Right atrium auricular region (tissue), 2 donors: Measurements from ENCODE around the gene ABCA4. TPM values are rescaled to one million over a fixed set of nuclear protein-coding genes. Genes with fewer than 3 reads are reported as not detected.
A peak's percentile ranks its signal among the peaks of the same experiment; 100 is the strongest.

Experiments
- DNase-seq: peaks from one replicate; pipeline ENCODE4 v3.0.0-alpha.2; 2019; ENCODE audit warnings: low spot score
- H3K27ac ChIP-seq, 2 donors: fragments of 200-600 bp; sonication (generic); 1 replicate in 1 of 2; 2 replicates in 1 of 2; pipeline ENCODE4 v1.5.1; 2016 to 2019
- H3K27me3 ChIP-seq, 2 donors: fragments of 200-600 bp; sonication (generic); one replicate each; pipeline versions ENCODE4 v1.5.1 to v1.6.0; 2017 to 2019
- H3K36me3 ChIP-seq: fragments of 200-600 bp; sonication (generic); one replicate; pipeline ENCODE4 v1.5.1; 2016
- H3K4me1 ChIP-seq, 2 donors: fragments of 200-600 bp; sonication (generic); one replicate each; pipeline versions ENCODE4 v1.5.1 to v1.6.0; 2017 to 2019
- H3K4me3 ChIP-seq, 2 donors: fragments of 200-600 bp; sonication (generic); 1 replicate in 1 of 2; 2 replicates in 1 of 2; pipeline ENCODE4 v1.5.1; 2017 to 2019; ENCODE audit warnings: mild to moderate bottlenecking in 1 of 2, moderate library complexity in 1 of 2
- H3K9me3 ChIP-seq, 2 donors: fragments of 200-600 bp; sonication (generic); one replicate each; pipeline ENCODE4 v1.5.1; 2019
- total RNA-seq, 2 donors: library from RNA; depleted of rRNA; stranded (reverse); fragments of >200 nt; gene quantifications; one replicate each; pipeline ENCODE4 v1.1.0, GENCODE V29; 2016
- TF ChIP-seq, protein P1 (sequence below), 2 donors: fragments of 200-600 bp; sonication (generic); IDR thresholded peaks; one replicate each; pipeline ENCODE4 v1.5.1; 2019; ENCODE audit warnings: antibody characterized with exemption in 2 of 2

ABCA4 gene
- total RNA-seq, 2 donors from 2014 or later: 0.51 TPM; not detected in 1

DNA sequence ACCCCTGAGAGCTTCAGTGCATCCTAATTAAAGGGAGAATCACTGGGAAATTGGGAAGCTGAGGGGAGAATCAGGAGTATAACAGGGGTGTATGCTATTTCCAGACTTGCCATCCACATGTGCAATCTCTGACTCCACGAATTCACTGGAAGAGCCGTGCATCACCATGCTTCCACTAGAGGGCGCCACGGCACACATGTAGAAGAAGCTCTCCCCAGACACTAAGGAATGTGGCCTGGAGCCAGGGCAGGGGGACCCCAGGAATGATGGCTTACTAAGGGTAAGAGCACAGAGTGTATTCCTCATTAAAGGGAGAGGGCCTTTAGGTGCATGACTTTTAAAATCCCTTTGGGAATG is 81.5 kb downstream of the ABCA4 start:
- Histone ChIP-seq H3K36me3 (no peaks in the 10 kb centered on the region), H3K9me3 (no peaks in the 10 kb centered on the region), H3K4me3 (no peak overlapping the region), H3K27me3 (no peaks in the 10 kb centered on the region), H3K27ac (peak overlapping the region; percentile 65), H3K4me1 (peaks cover 0 to 45% of the 10 kb centered on the region in 2 donors)
- peak; percentile 88 for DNase-seq
- TF ChIP-seq, protein P1, sequence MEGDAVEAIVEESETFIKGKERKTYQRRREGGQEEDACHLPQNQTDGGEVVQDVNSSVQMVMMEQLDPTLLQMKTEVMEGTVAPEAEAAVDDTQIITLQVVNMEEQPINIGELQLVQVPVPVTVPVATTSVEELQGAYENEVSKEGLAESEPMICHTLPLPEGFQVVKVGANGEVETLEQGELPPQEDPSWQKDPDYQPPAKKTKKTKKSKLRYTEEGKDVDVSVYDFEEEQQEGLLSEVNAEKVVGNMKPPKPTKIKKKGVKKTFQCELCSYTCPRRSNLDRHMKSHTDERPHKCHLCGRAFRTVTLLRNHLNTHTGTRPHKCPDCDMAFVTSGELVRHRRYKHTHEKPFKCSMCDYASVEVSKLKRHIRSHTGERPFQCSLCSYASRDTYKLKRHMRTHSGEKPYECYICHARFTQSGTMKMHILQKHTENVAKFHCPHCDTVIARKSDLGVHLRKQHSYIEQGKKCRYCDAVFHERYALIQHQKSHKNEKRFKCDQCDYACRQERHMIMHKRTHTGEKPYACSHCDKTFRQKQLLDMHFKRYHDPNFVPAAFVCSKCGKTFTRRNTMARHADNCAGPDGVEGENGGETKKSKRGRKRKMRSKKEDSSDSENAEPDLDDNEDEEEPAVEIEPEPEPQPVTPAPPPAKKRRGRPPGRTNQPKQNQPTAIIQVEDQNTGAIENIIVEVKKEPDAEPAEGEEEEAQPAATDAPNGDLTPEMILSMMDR (IDR thresholded peaks at IDR 0.05): peak; percentile 81 to 88

DNA sequence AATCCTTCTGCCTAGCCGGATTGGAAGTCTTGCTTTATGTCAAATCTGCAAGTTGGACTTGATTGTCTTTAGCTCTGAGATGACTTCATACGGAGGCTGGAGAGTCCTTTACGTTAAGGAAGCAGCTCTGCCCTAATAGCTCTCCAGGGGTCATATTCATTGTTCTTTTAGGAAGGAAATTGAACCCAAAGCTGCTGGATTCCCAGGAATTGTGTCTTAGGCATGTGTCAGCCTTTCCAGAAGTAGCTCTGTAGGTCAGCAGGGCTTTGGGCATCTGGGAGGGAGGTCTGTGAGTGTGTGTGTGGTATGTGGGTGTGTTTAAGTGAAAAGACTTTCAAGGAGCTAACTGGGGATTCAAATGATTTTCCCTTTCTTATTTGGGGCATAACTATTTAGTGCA is 82.4 kb downstream of the ABCA4 start:
- Histone ChIP-seq H3K9me3 (no peaks in the 10 kb centered on the region), H3K27ac (peak overlapping the region; percentile 65), H3K4me3 (no peak overlapping the region), H3K4me1 (peaks cover 0 to 40% of the 10 kb centered on the region in 2 donors), H3K27me3 (no peaks in the 10 kb centered on the region), H3K36me3 (no peaks in the 10 kb centered on the region)
- no peak for DNase-seq
- TF ChIP-seq, protein P1 (IDR thresholded peaks at IDR 0.05): no peak

DNA sequence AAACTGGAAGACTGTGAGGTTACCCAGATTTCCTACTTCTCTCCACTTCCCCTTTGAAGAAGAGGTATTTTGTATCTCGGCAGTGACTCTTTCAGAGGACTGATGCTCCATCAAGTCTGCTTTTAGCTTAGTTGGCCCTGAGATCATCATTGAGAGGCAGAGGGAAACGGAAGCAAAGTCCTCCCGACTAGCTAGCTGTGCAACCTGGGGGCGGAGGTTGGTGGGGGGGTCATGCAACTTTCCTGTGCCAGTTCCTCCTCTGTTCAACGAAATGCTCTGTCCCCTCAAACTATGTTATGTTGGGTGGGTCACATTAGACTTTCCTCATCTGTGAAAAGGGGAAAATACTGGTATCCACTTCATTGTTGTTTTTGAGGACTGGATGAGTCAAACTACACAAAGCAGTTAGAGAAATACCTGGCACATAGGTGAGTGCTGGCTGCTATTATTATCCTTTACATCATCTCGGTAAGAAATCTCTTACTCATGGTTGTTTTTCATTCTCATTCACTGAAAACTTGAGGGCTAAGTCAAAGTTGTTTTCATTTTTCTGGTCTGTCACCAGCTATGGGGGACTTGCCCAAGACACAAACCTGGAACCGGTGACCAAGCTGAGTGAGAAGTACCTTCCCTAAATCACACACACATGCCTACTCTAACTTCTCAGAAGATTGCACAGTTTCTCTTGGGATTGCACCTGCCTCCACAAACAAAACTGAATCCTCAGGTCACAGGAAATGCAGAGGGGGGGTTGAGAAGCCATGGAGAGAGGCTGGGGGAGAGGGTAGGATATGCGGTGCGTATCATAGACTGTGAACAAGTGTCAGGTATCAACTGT is 83.3 kb downstream of the ABCA4 start:
- peak overlapping the region; percentile 65 for H3K27ac ChIP-seq

DNA sequence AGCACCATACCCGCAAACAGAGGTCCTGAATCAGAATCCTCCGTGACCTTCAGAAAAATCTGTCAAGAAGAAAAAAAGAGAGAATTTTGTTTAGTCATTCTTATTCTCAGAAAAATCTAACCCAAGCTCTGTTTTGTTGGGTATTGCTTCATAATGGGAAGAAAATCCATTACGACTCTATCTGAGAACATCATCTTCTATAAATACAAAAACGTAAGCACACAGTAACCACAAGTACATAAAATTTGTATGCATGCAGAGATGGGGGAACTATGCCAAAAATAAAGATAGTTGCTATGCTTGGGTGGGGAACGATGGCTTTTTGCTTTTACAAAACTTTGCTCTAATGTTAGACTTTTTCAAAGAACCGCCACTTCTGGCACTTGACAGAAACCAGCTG is 84.2 kb downstream of the ABCA4 start:
- no peak for DNase-seq
- Histone ChIP-seq H3K9me3 (no peaks in the 10 kb centered on the region), H3K36me3 (no peaks in the 10 kb centered on the region), H3K4me3 (no peak overlapping the region), H3K27ac (peak overlapping the region; percentile 12 to 44), H3K4me1 (peaks cover 0 to 32% of the 10 kb centered on the region in 2 donors), H3K27me3 (no peaks in the 10 kb centered on the region)
- TF ChIP-seq, protein P1 (IDR thresholded peaks at IDR 0.05): no peak

More for the DNA sequence above, 83.3 kb downstream of the ABCA4 start:
- TF ChIP-seq, protein P1 (IDR thresholded peaks at IDR 0.05): no peak
- Histone ChIP-seq H3K36me3 (no peaks in the 10 kb centered on the region), H3K4me3 (no peak overlapping the region), H3K4me1 (peaks cover 0 to 32% of the 10 kb centered on the region in 2 donors), H3K27me3 (no peaks in the 10 kb centered on the region), H3K9me3 (no peaks in the 10 kb centered on the region)
- DNase-seq: no peak

DNA sequence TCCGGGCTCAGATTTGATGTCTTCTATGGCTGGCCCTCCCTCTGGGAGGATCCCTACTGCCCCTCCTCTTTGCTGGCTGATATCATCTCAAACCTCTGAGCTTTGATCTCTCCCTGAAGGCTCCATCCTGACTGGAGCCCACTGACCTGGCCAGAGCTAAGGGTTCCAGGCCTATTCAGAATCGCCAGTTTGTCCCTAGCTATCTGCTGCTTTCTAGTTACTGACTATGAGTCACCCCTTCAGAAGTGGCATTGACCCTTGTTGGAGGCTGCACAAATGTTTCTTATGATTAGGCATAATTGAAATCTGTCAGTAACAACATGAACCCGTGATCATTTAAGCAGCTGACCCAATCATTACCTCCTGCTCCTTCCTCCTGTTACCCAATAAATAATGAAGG is 87.1 kb downstream of the ABCA4 start:
- Histone ChIP-seq H3K4me3 (no peak overlapping the region), H3K27me3 (no peaks in the 10 kb centered on the region), H3K4me1 (peaks cover 0 to 9% of the 10 kb centered on the region in 2 donors), H3K36me3 (no peaks in the 10 kb centered on the region), H3K27ac (no peak overlapping the region), H3K9me3 (no peaks in the 10 kb centered on the region)
- TF ChIP-seq, protein P1 (IDR thresholded peaks at IDR 0.05): no peak
- no peak for DNase-seq
